DMS114 treated with DMSO at 0.1 percent for 48 hours (cell line): Measurements from ENCODE around the gene BBOF1.

Experiments
- DNase-seq: peaks from one replicate; lab custom pipeline; 2025; ENCODE audit not compliant: unreplicated experiment; lab: John Stamatoyannopoulos, UW

The BBOF1 gene

GRCh38 chr14:74085828-74086227 lies 66.7 kb downstream of the BBOF1 start:
- DNase-seq: no peak

- no peak for DNase-seq
These were observed 70.3 kb downstream of the BBOF1 start for GRCh38 chr14:74089251-74090020.

- no peak for DNase-seq
These were observed 86.2 kb downstream of the BBOF1 start for GRCh38 chr14:74105381-74105780.

GRCh38 chr14:74109369-74109768 lies 90.2 kb downstream of the BBOF1 start:
- no peak for DNase-seq

- DNase-seq: peak; percentile 38
These were observed 92.5 kb downstream of the BBOF1 start for GRCh38 chr14:74111395-74112216.
